SKM-1 (cell line): ENCODE data around the gene IVD.
"Not testable (repeated sequence)": the region's sequence is repeated elsewhere in the genome, so short reads cannot be mapped to it uniquely, and the experiment has no call there.

ENCODE experiments used
- DNase-seq: peaks from one replicate; lab custom pipeline; 2025; ENCODE audit not compliant: unreplicated experiment; lab: John Stamatoyannopoulos, UW

The IVD gene

DNA sequence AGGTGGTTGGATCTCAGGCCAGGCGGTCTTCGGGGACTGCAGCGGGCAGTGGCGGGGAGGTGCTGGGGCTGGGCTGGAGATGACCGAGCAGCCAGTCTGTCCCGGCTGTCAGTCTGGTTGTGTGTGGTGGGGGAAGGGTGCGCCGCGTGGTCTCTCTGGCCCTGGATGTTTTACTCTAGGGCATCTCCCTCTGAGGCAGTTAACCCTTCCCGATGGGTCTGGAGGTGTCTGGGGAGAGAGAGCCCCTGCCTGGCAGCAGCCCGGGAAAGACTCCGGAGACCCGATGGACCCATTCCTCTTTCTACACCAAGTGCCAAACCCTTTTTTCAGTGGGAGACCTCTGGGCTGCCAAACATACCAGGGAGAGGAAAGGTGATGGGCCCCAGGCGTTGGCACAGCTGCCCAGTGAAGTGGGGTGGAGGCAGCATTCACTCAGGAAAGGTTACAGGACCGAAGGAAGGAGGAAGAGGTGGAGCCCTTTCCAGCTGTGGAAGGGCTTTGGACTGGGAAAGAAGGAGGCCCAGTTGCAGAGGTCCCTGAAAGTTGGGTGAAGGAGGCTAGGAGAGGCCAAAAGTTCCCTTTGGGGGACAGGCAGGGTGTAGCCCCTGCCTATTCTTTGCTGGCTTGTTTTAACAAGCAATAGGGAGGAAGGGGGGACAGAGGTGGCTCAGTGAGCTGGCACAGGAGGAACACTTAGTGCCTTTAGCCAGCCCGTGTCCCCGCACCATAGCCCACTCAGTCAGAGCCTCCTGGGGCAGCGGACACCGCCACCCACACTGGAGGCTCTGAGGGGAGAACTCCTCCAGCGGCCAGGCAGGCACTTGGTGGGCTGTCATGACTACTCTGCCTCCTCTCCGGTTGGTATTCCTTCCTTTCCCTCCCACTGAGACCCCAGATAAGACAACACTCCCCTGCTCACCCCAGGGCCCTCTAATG lies 32.4 kb downstream of the IVD start:
- no peak for DNase-seq

DNA sequence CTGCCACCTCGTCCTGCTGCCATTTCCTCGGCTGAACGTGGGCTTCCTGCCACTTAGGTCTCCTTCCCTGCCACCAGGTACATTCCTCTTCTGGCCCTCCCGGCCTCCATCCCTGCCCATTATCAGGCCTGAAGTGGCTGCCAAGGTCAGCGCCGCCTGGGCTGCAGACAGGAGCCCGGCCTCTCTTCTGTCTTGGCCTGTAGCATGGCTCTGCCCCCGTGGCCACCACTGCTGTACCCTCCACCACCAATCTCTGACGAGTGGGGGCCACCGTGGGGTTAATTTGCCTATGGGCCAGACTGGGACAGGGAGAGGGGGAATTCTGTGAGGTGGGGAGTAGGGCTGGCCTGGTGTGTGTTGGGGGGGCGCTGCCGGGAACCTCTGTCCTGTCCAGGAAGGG lies 33.1 kb downstream of the IVD start:
- no peak for DNase-seq

DNA sequence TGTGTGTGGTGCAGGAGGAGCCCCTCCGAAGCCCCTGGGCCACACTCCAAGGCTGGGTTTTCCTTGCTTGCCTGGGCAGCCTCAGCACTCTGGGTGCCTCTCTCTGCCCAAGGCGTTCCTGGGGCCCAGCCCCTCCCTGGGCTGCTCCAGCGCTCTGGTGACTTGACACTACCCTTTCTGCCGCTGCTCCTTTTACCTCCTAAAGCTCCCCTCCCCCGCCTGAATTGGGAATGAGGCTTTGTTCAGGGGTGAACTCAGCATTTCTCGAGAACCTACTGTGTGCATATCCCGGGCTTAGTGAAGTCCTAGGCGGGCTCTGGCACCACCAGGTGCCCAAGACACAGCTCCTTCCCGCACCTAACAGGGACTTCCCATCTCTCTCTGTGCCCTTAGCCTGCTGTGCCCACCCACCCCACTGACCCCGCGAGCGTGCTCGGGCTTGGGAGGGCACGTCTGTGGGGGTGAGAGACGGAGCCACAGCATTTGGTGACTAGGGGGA lies 33.9 kb downstream of the IVD start:
- DNase-seq, result no peak

DNA sequence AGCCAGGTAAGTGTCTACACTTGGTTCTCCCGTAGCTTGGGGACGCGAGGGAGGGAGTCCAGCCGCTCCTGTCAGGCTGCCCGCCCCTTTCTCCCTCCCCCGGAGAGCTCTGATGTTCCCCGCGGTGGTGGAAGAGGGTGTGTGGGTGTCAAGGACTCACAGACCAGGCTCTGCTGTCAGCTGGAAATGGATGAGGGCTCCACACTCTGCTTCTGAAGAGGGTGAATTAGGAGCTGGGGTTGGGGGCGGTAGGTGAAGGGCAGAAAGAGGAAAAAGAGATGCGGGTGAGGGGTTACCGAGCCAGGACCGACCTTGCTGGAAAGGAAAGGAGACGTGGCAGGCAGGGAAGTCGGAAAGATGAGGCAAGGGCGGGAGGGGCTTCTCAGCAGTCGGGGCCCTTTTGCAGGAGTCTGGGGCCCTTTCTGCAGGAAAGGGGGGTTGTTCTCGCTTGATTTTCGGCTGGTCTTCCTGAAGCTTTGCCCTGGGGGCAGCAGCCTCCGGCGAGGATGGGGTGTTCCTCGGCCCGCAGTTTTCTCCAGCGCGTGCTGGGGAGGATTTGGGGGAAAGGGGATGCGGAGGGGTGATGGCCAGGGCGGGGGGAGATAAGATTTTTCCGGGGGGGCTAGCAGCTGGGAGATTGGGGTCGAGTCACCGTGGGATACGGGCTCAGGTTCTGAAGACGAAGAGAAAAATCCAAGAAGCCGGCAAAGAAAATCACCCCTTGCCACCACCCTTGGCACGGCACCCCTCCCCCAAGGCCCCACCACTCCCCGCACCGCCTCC lies 34.6 kb downstream of the IVD start:
- peak; percentile 33 for DNase-seq

DNA sequence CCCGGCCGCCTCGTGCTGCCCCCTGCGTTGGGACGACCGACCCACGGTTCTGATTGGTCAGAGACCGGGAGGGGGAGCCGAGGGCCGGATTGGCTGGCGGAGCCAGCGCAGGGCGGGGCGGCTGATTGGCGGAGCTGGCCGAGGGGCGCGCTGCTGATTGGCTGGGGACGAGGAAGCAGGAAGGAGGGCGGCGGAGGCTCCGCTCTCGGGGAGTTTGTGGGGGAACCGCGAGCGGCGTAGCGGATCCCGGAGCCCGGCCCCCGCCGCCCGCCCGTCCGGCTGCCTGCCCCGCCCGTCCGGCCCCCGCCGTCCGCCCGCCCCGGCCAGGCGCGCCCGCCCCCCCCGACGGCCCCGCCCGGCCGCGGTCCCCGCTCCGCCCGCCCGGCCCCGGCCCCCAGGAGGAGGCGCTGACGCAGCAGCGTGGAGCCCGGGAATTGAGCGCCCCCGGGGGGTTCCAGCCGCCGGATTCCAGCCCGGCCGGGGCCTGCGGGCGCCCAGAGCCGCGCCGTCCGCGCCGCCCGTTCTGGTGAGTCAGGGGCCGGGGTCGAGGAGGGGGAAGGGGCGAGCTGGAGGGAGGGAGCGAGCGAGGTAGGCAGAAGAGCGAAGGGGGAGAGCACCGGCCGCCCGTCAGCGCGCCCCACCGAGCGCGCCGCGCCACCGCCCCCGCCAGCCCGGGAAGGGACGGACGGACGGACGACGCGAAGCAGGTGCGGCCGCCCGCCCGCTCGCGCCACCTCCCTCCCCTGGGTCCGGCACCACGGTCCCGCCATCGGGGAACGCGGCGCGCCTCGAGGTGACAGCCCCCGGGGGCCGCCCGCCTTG lies 35.4 kb downstream of the IVD start, which contains the start of gene BAHD1:
Gene BAHD1 (plus strand): TSS at position 211 of the 822 bp plus-strand sequence. CDS start 17,512 bp downstream, outside the sequence.
- peak; percentile 93 for DNase-seq

DNA sequence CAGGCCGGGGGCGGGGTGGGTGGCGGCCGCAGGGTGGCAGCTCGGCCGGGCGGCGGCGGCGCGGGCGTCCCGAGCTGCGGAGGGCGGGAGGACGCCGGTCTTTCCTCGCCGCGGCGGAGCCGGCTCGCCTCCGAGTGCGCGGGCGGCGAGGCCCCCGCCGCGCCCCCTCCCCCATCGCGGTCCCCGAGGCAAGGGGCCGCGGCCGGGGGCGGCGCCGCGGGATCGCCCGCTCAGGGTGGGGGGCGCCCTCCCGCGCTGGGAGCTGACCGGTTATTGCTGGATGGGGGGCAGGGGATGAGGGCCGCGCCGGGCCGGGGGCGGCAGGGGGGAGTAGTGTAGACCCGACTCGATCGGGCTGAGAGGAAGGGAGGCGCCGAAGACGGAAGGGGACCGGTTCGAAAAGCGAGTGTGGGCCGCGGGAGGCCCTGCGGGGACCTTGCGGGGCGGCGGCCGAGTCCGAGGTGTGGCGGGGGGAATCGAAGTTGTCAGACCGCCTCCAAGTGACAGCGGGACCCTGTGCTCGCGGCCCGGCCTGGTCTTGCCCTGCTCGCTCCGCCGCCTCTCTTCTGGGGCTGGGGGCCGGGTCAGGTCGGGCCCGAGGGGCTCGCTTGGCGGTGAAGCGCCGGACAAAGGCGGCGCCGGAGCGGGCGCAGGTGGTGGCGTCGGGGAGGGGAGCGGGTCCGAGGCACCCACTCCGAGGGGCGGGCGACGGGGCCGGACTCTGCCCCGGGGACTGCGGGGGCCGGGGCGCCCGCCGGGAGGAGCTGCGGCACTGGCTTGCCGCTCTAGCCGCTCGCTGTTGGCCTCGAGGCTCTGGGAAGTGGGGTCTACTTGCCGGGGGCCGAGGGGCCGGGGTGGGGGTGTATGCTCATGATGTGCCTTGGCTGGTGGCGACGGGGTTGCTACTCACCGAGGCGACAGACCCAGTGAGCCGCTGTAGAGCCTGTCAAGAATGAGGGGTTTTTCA lies 36.3 kb downstream of the IVD start:
- no peak for DNase-seq

DNA sequence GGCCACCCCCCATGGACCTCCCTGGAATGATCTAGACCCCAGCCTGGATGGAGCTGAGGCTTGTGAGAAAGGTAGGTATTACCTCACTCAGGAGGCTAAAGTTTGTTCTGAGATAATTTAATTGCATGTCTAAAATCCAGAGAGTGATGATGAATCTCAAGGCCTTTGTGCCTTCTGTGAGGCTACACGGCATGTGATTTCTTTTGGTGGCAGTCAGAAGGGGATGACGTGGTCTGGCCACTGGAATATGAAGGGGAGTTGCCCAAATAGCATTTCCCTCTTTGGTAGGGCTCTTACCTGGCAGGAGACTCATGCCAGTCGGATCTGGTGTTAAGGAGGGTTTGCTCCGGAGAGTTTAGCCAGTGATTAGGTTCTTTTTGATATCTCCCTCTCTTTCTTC lies 37.7 kb downstream of the IVD start:
- no peak for DNase-seq

DNA sequence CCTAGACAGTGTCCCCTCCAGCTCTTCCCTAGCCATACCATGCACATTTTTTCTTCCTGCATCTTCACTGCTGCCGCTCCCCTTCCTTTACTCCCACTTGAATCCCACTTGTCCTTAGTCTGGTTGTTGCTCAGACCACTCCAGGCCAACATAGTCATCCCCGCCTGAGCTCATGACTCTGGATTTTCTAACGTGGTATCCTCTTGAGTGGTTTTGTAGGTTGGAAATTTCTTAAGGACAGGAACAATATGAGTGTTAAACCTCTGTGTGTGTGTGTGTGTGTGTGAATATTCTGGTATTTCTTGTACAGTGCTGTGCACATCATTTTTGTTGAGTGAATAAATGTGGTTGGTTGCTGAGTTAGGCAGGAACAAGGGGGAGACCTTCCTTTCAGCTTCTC lies 38.3 kb downstream of the IVD start:
- no peak for DNase-seq

DNA sequence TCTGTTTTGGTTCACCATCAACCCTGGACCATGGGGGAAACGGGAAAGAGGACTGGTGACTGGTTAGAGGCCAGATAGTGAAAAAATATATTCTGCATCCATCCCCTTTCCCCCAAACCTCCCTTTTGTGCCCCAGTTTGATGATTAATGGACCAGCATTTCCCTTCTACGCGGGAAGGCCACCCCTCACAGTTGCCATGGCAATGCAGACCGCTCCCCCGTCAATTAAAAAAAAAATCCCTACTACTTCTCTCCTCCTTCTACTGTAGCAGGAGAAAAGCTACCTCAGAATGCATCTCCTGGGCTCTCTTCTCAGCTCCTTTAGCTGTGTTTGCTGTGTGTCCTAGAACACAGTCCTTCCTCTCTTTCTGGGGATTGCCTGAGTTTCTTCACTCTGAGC lies 39.1 kb downstream of the IVD start:
- no peak for DNase-seq

DNA sequence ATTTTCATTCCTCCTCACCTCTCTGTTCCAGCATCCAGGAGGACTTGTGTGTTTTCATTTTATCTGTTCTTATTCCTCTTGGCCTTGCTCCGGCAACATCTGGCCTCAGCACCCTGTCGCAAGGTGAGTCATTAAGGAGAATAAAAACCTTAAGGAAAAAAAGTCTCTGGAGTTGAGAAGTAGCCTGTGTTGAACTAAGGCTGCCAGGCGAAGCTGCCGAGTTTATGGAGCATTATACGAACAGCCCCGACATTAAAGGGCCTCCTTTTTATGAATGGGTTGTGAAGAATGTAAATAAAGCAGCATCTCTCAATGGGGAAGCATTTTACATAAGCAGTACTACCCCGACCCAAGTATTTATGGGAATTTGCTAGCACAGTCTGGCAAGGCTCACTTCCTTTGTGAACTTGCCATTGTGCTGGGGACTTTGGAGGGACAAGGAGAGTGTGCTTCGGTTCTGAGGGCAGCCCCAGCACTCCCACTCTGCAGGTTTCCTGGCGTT lies 39.9 kb downstream of the IVD start:
- no peak for DNase-seq

DNA sequence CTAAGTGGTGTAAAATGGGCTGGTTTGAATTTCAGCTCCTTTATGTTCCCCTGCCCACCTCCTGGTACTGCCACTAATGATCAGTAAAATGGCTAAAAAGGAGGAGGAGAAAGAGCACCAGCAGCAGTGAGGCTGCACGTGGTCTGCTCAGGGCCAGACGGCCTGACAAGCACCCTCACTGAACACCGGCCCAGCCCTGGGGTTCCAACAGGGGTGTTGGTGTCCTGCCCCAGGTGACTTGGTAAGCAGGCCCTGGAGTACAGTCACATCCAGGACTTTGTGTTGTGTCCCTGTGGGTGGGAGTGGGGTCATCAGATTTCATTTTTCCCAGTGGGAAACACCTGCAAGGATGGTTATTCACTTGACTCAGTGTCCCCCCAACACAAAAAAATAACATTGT lies 40.5 kb downstream of the IVD start:
- DNase-seq, result no peak

DNA sequence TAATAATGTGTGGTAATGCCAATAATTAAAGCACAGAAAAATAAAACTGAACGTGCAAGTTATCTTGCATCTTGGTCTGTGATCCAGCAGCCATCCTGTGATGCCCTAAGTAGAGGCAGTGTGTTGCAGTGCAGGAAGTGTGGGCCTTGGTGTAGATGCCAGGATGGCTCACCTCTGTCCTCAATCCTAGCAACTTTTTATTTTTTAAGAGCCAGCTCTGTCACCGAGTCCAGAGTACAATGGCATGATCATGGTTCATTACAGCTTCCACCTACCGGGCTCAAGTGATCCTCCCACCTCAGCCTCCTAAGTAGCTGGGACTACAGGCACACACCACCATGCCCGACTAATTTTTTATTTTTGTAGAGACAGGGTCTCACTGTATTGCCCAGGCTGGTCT lies 42.8 kb downstream of the IVD start:
- no peak for DNase-seq

DNA sequence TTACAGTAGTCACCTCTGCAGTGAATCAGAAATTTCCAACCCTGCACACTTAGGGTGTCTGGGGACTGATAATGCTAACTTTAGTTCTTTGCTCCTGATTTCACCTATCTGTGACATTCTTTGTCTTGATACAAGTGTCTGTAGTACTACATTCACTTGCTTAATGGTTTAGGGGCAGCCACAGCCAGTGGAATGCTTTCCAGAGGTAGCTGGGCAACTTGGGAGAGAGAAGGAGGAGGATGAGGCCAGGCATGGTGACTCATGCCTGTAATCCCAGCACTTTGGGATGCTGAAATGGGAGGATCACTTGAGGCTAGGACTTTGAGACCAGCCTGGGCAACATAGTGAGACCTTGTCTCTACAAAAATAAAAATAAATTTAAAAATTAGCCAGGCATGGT lies 43.7 kb downstream of the IVD start:
- no peak for DNase-seq

DNA sequence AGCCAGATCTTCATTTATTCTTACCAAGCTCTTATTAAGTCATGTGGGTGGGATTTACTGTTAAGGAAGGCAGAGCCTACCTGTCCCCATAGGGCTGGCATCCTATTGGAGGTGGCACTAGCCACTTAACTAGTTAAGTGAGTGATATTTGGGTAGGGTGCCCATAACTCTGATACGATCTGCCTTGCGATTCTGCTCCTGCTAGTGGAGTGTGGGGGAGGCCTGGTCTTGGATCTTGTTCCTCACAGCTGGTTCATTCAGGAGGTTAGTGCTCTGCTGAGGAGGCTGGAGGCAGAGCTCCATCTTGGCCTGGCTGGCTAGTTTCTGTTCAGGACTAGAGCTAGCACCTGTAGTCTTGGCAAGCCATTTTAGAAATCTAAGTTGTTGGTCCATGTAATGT lies 44.5 kb downstream of the IVD start:
- no peak for DNase-seq

DNA sequence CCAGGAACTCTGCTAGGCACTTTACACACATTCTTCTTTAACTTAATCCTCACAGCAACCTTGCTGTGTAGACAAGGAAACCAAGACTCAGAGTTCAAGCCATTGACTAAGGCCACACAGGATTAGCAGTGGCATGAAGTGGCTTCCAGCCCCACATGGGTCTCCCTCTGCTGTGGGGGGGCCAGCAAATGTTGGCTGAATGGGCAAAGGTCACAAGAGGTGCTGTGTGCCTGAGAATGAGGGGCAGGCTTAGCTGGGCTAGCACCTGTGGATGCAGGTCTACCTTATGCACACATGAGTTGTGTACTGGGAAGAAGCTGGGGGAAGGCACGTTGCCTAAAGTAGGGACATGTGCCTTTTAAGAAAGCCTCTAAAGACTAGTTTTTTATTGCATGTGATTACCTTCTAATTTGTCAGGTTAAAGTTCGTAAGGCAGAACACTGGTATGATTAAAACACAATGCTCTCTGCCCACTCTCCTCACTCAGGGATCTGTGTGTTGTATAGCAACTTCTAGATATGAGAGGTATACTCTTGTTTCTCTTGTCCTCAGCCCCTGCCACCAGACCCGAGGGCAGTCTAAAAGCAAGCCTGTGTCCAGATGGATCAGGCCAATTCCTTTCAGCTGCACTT lies 46.0 kb downstream of the IVD start:
- no peak for DNase-seq

DNA sequence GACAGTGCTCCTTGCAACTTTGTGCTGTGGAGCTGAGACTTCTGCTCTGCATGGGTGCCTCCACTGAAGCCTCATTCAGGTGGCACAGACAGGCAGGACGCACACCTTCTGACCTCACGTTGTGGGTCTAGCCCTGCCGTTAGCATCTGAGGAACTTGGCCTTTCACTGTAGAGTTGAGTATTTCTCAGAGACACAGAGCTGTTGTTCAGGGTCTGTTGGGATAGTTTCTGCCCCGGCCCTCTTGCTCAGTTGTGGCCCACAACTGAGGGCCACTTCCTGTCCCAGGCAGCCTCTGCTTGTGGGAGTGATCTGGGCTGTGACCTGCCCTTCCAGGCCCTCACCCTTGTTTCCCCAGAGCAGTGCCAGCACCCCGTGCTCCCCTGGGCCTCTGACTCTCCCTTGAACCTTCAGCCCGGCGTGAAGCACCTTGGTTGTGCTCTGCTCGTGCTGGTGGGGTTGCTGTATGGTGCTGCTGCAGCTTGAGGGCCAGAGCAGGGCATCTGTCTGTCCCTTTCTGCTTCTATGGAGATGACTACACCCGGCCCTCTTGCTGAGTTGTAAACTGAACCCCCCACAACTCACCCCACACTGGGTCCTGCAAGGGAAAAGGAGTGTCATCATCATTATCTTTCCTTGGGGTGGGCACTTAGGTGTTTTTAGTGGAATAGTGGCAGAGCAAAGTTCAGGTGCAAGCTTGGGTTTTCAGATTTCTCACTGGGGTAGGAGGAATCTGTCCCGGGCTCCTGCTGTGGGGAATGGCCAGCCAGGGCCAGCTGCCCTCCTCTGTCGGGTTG lies 46.9 kb downstream of the IVD start:
- no peak for DNase-seq

DNA sequence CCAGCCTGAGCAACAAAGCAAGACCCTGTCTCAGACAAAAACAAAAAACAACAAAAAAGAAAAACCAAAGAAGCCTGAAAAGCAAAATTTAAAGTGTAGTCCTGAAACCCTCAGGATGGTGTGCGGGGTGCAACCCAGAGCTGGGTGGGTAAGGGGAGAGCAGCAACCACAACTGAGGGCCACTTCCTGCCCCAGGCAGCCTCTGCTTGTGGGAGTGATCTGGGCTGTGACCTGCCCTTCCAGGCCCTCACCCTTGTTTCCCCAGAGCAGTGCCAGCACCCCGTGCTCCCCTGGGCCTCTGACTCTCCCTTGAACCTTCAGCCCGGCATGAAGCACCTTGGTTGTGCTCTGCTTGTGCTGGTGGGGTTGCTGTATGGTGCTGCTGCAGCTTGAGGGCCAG lies 48.3 kb downstream of the IVD start:
- not testable (repeated sequence) for DNase-seq

DNA sequence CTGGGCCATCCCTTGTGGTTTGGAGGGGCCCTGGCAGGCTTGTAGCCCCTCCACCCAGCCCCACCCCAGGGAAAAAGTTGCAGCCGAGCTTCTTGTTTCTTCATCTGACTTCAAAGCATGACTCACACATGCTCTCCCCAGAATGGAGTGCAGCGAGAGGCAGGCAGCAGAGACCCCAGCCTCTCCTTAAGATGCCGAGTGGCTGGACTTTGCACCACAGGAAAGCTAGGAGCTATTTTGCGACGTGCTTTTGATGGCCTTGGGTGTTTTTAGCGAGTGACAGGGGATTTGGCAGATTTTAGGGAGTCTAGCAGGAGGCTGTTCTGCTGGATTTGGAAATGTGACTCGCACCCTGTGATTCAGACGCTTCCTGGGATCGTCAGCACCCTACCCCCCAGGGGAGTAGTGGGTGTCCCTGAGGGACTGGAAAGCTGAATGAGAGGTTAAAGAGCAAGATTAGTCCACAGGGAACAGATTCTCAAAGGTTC lies 49.4 kb downstream of the IVD start:
- DNase-seq, result no peak
